Activated T-cell treated with anti-CD3 and anti-CD28 coated beads for 1 hour (primary cell): Measurements from ENCODE around the gene STK31.
"Not testable (repeated sequence)": the region's sequence is repeated elsewhere in the genome, so short reads cannot be mapped to it uniquely, and the experiment has no call there.

Experiments
- DNase-seq: peaks from one replicate; pipeline ENCODE4 v3.0.0-alpha.2; 2020; ENCODE audit warnings: low read depth

STK31 gene, protein sequence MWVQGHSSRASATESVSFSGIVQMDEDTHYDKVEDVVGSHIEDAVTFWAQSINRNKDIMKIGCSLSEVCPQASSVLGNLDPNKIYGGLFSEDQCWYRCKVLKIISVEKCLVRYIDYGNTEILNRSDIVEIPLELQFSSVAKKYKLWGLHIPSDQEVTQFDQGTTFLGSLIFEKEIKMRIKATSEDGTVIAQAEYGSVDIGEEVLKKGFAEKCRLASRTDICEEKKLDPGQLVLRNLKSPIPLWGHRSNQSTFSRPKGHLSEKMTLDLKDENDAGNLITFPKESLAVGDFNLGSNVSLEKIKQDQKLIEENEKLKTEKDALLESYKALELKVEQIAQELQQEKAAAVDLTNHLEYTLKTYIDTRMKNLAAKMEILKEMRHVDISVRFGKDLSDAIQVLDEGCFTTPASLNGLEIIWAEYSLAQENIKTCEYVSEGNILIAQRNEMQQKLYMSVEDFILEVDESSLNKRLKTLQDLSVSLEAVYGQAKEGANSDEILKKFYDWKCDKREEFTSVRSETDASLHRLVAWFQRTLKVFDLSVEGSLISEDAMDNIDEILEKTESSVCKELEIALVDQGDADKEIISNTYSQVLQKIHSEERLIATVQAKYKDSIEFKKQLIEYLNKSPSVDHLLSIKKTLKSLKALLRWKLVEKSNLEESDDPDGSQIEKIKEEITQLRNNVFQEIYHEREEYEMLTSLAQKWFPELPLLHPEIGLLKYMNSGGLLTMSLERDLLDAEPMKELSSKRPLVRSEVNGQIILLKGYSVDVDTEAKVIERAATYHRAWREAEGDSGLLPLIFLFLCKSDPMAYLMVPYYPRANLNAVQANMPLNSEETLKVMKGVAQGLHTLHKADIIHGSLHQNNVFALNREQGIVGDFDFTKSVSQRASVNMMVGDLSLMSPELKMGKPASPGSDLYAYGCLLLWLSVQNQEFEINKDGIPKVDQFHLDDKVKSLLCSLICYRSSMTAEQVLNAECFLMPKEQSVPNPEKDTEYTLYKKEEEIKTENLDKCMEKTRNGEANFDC

GRCh38 chr7:23710000-23710399 is at the start of gene STK31:
Gene STK31, plus strand, starts transcription at chr7:23710219. Its CDS starts 67 bp downstream, at chr7:23710286.
- DNase-seq: no peak

GRCh38 chr7:23661385-23661784 is 48.6 kb upstream of the STK31 start:
- DNase-seq: no peak

GRCh38 chr7:23662124-23662983 is 47.7 kb upstream of the STK31 start:
- no peak for DNase-seq

DNA sequence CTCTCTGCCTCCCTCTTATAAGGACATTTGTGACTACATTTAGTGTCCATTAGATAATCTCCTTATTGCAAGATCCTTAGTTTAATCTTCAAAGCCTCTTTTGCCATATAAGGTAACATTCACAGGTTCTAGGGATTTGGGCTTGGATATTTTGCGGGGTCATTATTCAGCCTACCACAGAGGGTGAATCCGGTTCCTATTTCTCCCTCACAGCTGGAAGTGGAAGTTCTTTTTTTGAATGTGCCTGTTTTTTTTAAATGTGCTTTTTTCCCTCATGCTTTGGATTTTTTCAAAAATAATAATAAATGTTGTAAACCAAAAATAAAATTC is 47.1 kb upstream of the STK31 start:
- DNase-seq: no peak

- DNase-seq: no peak
Measured at GRCh38 chr7:23664122-23664521, 45.9 kb upstream of the STK31 start.

- no peak for DNase-seq
Measured at GRCh38 chr7:23672033-23672432, 38.0 kb upstream of the STK31 start.

DNA sequence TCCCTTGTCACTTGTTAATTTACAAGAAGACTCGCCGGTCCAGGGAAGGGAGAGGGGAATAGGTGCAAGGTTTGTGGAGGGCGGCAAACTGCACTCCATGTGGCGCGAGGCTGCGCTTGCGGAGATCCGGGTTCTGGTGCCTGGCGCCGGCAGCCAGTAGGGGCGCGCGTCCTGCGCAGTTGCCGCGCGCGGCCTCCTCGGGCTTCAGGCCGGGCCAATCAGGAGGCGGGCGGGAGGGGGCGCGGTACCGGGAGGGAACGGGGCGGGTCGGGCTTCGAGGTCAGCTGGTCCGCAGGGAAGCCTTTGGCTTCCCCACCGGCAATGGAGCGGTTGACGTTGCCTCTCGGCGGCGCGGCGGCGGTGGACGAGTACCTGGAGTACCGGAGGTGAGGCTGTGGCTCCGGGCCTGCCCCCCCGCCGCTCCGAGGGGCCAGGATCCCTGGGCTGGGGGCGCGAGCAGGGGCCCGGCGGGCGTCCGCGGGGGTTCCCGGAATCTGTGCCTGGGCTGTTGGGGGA is 30.1 kb upstream of the STK31 start, which contains the start of gene FAM221A:
Gene FAM221A (plus strand): TSS at position 302 of the 516 bp plus-strand sequence. CDS start 20 bp downstream, at position 322.
- DNase-seq: peak; percentile 68

DNA sequence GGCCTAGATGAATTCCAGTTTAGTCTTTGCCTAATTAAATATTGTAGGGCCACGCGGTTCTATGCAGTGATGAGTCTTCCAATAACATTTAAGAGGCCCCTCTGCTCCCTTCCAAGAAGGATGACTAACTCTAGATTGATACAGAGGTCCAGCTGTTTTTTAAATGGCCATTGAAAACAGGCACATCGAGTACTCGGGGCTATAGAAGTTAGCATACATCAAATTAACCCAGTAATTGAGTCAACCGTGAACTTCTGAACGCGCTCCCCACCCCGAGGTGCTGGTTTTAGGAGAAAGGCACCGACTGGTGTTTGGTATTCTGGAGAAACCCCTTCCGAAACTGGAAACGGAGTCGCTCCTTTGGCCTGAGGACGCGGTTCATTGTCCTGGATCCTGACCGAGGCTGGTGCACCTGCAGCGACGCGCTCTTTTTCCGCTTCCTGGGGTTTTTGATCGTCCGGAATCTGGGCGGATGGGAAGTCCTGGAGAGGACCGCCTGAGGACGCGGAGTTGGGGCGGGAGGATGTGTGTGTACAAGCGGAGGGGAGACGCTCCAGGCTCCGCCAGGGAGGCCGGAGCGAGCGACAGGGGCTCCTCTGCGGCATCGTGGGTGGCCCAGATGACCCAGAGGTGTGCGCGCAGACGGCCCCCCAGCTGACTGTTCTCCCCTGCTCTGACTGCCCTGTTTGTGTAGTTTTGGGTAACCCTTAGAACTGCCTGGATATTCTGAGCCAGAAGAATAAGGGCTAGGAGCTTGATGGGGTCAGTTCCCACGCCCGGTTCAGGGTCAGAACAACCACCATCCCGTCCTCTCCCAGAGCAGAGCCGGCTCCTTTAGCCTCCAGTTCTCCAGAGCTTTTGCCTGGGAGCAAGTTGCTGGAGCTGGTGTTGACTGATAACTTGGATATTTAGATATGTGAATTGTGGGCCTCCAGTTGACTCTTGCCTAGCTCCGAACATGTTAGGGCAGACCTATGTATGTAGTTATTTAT is 29.3 kb upstream of the STK31 start:
- DNase-seq: peak; percentile 24

DNA sequence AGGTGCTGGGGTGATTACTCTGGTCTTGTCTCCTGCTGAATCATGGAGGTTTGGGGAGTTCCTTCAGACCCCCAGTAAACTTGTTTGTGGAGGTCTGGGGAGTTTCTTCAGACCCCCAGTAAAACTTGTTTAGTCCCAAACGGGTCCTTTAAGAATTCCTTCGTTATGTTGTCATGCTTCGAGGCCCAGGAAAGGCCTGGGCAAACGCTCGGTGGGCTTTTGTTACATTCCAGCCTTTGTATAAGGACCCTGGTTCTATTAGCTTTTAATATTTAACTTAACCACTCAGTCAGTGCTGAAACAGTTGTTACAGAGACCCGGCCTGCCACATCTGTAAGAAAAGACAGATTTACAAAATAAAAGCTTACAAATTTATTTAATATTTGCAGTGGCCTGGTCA is 26.0 kb upstream of the STK31 start:
- DNase-seq: not testable (repeated sequence)

DNA sequence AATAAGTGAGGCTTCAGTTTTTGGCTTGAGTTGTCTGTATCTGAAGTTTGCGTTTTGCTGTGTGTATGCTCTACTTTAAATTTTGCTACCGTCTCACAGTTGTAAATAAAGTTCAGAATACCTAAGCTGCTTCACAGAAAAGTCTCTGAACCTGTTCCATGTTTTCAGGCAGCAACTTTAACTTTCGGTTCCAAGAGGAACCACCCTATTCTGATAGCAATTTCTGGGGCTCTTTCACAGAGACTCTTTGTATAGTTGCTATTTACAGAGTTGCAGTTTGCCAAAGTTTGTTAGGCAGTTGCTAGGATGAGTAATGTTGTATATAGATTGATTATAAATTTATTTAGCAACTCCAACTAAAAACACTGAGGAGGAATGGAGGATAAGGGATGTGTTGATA is 24.3 kb upstream of the STK31 start:
- DNase-seq: no peak

DNA sequence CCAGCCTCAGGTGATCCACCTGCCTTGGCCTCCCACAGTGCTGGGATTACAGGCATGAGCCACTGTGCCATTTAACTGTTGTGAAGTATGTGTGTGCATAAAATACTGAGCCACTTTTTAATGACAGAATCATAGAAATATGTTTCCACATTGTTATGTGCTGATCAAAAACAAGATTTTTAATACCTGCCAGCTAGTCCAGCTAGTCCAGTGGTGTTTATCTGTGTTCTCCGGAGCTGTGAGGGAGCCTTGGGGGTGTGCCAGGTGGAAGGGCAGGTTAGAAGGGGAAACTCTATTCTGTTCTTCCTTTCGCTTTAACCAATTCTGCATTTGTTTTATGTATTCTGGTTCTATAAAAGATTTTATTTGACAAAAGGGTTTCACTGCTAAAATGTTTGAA is 23.0 kb upstream of the STK31 start:
- no peak for DNase-seq

- DNase-seq: no peak
Measured at GRCh38 chr7:23689165-23689564, 20.9 kb upstream of the STK31 start.

- no peak for DNase-seq
Measured at GRCh38 chr7:23691320-23691719, 18.7 kb upstream of the STK31 start.

DNA sequence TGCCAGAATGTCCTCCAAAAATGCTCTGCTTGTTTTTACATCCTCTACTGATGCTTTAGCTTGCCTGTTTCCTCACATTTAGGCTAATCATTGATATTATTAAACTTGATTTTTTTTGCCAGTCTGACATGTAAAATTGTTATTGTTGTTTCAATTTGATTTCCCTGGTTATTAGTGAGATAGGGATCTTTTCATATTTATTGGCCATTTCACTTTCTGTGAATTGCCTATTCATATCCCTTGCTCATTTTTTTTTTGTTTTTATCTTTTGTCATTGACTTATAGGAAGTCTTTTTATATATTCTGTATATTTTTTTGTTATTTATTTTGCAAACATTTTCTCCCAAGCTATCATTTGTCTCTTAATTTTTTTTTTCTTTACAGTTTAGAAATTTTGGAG is 16.8 kb upstream of the STK31 start:
- DNase-seq: no peak

- peak; percentile 43 for DNase-seq
Measured at GRCh38 chr7:23696916-23697441, 13.0 kb upstream of the STK31 start.

- DNase-seq: no peak
Measured at GRCh38 chr7:23698822-23699221, 11.2 kb upstream of the STK31 start.

DNA sequence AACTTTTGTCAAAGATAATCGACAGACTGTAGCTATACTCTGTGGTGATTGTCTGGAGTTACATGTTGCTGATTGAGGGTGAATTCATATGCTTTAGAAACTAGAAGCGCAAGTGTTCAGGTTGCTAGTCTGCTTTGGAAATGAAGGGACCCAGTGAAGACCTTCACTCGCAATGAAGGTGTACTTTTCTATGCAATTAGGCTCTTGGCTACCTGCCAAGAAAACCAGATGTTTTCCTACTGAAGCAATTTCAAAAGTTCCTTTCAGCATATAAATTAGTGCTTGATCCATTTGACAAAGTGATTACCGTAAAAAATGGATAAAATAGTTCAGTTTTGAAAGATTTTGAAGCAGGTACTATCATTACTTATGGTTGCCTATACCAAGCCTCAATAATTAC is 10.0 kb upstream of the STK31 start:
- DNase-seq: no peak

GRCh38 chr7:23709081-23709750 is 803 bp upstream of the STK31 start:
- no peak for DNase-seq
